Activated T-helper 9 cell treated with anti-CD3 and anti-CD28 coated beads, Interleukin-2, amount 50 U/mL, for 16 hours (primary cell): Measurements from ENCODE around the gene HECA.

Experiments
- DNase-seq: peaks from one replicate; pipeline ENCODE4 v3.0.0-alpha.2; 2020; ENCODE audit warnings: low read depth

The HECA gene

GRCh38 chr6:139161169-139161568 lies 26.3 kb downstream of the HECA start:
- DNase-seq: peak; percentile 37

- peak; percentile 60 for DNase-seq
Measured at GRCh38 chr6:139161817-139162284, 27.0 kb downstream of the HECA start.

- DNase-seq: no peak
Measured at GRCh38 chr6:139164001-139164400, 29.1 kb downstream of the HECA start.

GRCh38 chr6:139165324-139165723 lies 30.4 kb downstream of the HECA start:
- no peak for DNase-seq

GRCh38 chr6:139166238-139166955 lies 31.5 kb downstream of the HECA start:
- no peak for DNase-seq

GRCh38 chr6:139166956-139167313 lies 32.1 kb downstream of the HECA start:
- DNase-seq: no peak

- DNase-seq: no peak
Measured at GRCh38 chr6:139172151-139172550, 37.3 kb downstream of the HECA start.

- DNase-seq: no peak
Measured at GRCh38 chr6:139172567-139172966, 37.7 kb downstream of the HECA start.

- DNase-seq: no peak
Measured at GRCh38 chr6:139173172-139173571, 38.3 kb downstream of the HECA start.

- DNase-seq: no peak
Measured at GRCh38 chr6:139173822-139174221, 38.9 kb downstream of the HECA start.

GRCh38 chr6:139174961-139175360 lies 40.1 kb downstream of the HECA start:
- no peak for DNase-seq

- DNase-seq: no peak
Measured at GRCh38 chr6:139175389-139175948, 40.6 kb downstream of the HECA start.

- no peak for DNase-seq
Measured at GRCh38 chr6:139181236-139181635, 46.4 kb downstream of the HECA start.

GRCh38 chr6:139184047-139184446 lies 49.2 kb downstream of the HECA start:
- DNase-seq: no peak

- DNase-seq: no peak
Measured at GRCh38 chr6:139184459-139184858, 49.6 kb downstream of the HECA start.

- DNase-seq: no peak
Measured at GRCh38 chr6:139186242-139186641, 51.4 kb downstream of the HECA start.

- no peak for DNase-seq
Measured at GRCh38 chr6:139186692-139187091, 51.8 kb downstream of the HECA start.

GRCh38 chr6:139187489-139187888 lies 52.6 kb downstream of the HECA start:
- no peak for DNase-seq

- no peak for DNase-seq
Measured at GRCh38 chr6:139189665-139190064, 54.8 kb downstream of the HECA start.

- no peak for DNase-seq
Measured at GRCh38 chr6:139194740-139195139, 59.9 kb downstream of the HECA start.

GRCh38 chr6:139198529-139199288 lies 63.8 kb downstream of the HECA start:
- no peak for DNase-seq

GRCh38 chr6:139201378-139201777 lies 66.5 kb downstream of the HECA start:
- DNase-seq: no peak

- DNase-seq: no peak
Measured at GRCh38 chr6:139204978-139205377, 70.1 kb downstream of the HECA start.
